Measurements from ENCODE around the gene FJX1. TPM values are rescaled to one million over a fixed set of nuclear protein-coding genes. Genes with fewer than 3 reads are reported as not detected.
A peak's percentile ranks its signal among the peaks of the same experiment; 100 is the strongest.

Gene FJX1
- polyA plus RNA-seq, 3 donors, result 0.05 TPM; not detected in 2

DNA sequence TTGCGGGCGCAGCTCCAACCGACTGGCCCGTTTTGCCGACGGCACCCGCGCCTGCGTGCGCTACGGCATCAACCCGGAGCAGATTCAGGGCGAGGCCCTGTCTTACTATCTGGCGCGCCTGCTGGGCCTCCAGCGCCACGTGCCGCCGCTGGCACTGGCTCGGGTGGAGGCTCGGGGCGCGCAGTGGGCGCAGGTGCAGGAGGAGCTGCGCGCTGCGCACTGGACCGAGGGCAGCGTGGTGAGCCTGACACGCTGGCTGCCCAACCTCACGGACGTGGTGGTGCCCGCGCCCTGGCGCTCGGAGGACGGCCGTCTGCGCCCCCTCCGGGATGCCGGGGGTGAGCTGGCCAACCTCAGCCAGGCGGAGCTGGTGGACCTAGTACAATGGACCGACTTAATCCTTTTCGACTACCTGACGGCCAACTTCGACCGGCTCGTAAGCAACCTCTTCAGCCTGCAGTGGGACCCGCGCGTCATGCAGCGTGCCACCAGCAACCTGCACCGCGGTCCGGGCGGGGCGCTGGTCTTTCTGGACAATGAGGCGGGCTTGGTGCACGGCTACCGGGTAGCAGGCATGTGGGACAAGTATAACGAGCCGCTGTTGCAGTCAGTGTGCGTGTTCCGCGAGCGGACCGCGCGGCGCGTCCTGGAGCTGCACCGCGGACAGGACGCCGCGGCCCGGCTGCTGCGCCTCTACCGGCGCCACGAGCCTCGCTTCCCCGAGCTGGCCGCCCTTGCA lies 1.0 kb downstream of the FJX1 start:
- no peaks in the 10 kb centered on the region for H3K79me2 ChIP-seq (ENCODE audit: insufficient read depth, low read length)
- WGBS (ENCODE audit: insufficient coverage), result under 1% methylated on average over 84 of the region's 84 CpGs
- H3K27me3 ChIP-seq (ENCODE audit: control insufficient read depth in 2 of 2, insufficient read depth in 2 of 2, low read length in 2 of 2), result peaks cover 73 to 76% of the 10 kb centered on the region in 2 donors
- peaks cover 0 to 12% (median 9%) of the 10 kb centered on the region in 7 donors for H3K9me3 Mint-ChIP-seq
- H3K27ac ChIP-seq (ENCODE audit: low read depth in 1 of 2, low read length in 2 of 2), result no peak overlapping the region
- no peaks in the 10 kb centered on the region for H3K36me3 ChIP-seq (replicated peaks in 1 of 2; ENCODE audit: control insufficient read depth in 1 of 2, insufficient read depth in 2 of 2, low read length in 2 of 2)
- peaks cover 62 to 75% (median 67%) of the 10 kb centered on the region in 3 donors for H3K27me3 Mint-ChIP-seq (ENCODE audit: low read depth in 3 of 3)
- H3K36me3 Mint-ChIP-seq, result peaks cover 0 to 8% of the 10 kb centered on the region in 2 donors
- H2AFZ ChIP-seq (ENCODE audit: insufficient read depth, low read depth, low read length, poor library complexity, severe bottlenecking), result peak overlapping the region; percentile 41
- TF ChIP-seq, protein P1, sequence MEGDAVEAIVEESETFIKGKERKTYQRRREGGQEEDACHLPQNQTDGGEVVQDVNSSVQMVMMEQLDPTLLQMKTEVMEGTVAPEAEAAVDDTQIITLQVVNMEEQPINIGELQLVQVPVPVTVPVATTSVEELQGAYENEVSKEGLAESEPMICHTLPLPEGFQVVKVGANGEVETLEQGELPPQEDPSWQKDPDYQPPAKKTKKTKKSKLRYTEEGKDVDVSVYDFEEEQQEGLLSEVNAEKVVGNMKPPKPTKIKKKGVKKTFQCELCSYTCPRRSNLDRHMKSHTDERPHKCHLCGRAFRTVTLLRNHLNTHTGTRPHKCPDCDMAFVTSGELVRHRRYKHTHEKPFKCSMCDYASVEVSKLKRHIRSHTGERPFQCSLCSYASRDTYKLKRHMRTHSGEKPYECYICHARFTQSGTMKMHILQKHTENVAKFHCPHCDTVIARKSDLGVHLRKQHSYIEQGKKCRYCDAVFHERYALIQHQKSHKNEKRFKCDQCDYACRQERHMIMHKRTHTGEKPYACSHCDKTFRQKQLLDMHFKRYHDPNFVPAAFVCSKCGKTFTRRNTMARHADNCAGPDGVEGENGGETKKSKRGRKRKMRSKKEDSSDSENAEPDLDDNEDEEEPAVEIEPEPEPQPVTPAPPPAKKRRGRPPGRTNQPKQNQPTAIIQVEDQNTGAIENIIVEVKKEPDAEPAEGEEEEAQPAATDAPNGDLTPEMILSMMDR (IDR thresholded peaks at IDR 0.05), result peak; percentile 2
- H3K4me2 ChIP-seq (replicated peaks; ENCODE audit: extremely low read depth, low read length, poor library complexity, severe bottlenecking), result peak overlapping the region; percentile 83
- H4K20me1 ChIP-seq (ENCODE audit: insufficient read depth, low read length), result no peaks in the 10 kb centered on the region
- H3K27ac Mint-ChIP-seq, result no peak overlapping the region
- no peak for DNase-seq
- peak overlapping the region in 1 of 3 experiments; percentile 73 for H3K4me3 ChIP-seq (replicated peaks in 1 of 3; ENCODE audit: low read depth in 2 of 3, low read length in 3 of 3)
- peaks cover 0 to 17% of the 10 kb centered on the region in 2 donors for H3K9me3 ChIP-seq (replicated peaks in 1 of 2; ENCODE audit: control insufficient read depth in 1 of 2, insufficient read depth in 1 of 2, low read length in 2 of 2)
- peaks cover 17% of the 10 kb centered on the region for H3K4me1 Mint-ChIP-seq
- H3K4me1 ChIP-seq (ENCODE audit: control insufficient read depth in 1 of 2, insufficient read depth in 2 of 2, low read length in 2 of 2), result peaks cover 17 to 26% of the 10 kb centered on the region in 2 donors
- peak overlapping the region; percentile 48 to 73 for H3K4me3 Mint-ChIP-seq
- intact Hi-C loops (cut with micrococcal nuclease), result loop anchor here (5.0 to 10.0 kb wide), 4 partner anchors 196 to 866 kb away; no protein-coding TSS in a partner anchor
- no peak overlapping the region for H3K9ac ChIP-seq (ENCODE audit: insufficient read depth, low read length, poor library complexity, severe bottlenecking)

DNA sequence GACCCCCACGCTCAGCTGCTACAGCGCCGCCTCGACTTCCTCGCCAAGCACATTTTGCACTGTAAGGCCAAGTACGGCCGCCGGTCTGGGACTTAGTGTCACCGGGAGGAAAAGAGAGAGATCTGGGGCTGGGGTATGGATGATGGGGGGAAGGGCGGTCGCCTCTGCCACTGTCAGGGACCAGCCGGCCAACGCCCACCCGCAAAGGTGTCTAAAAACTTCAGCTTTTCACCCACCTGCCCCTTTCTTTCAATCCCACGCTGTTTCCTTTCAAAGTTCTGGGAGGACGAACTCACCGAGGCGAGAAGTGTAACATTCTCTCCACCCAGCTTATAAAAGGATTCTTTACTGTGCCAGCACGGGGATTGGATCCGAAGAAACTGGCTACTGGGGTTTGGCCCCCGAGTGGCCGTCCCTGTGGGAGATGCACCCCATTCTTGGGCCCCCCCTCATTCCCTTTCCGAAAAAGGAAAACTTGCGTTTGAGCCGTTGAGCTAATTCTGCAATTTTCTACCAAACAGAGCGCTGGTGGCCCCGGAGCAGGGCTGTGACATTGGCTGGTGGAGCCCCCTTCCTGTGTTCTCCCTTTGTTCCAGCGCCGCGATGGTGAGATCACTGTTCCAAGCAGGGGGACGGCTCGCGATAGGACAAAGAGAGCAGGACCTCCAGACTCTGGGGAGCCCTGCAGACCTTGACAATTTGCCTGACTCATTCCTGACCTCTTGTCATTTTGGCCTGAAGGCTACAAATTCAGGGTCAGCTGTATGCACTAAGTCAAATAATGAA lies 1.8 kb downstream of the FJX1 start:
- H3K4me3 ChIP-seq (replicated peaks in 1 of 3; ENCODE audit: low read depth in 2 of 3, low read length in 3 of 3), result peak overlapping the region in 1 of 3 experiments; percentile 73
- H3K4me1 ChIP-seq (ENCODE audit: control insufficient read depth in 1 of 2, insufficient read depth in 2 of 2, low read length in 2 of 2), result peaks cover 17 to 26% of the 10 kb centered on the region in 2 donors
- peak overlapping the region; percentile 83 for H3K4me2 ChIP-seq (replicated peaks; ENCODE audit: extremely low read depth, low read length, poor library complexity, severe bottlenecking)
- Mint-ChIP-seq H3K27me3 (ENCODE audit: low read depth in 3 of 3) (peaks cover 60 to 77% (median 63%) of the 10 kb centered on the region in 3 donors), H3K27ac (no peak overlapping the region), H3K4me1 (peaks cover 17% of the 10 kb centered on the region), H3K9me3 (peaks cover 0 to 12% (median 9%) of the 10 kb centered on the region in 7 donors), H3K4me3 (peak overlapping the region; percentile 48 to 76), H3K36me3 (peaks cover 0 to 8% of the 10 kb centered on the region in 2 donors)
- no peak overlapping the region for H3K9ac ChIP-seq (ENCODE audit: insufficient read depth, low read length, poor library complexity, severe bottlenecking)
- peak overlapping the region; percentile 41 for H2AFZ ChIP-seq (ENCODE audit: insufficient read depth, low read depth, low read length, poor library complexity, severe bottlenecking)
- peaks cover 0 to 17% of the 10 kb centered on the region in 2 donors for H3K9me3 ChIP-seq (replicated peaks in 1 of 2; ENCODE audit: control insufficient read depth in 1 of 2, insufficient read depth in 1 of 2, low read length in 2 of 2)
- TF ChIP-seq, protein P1 (IDR thresholded peaks at IDR 0.05), result no peak
- WGBS (ENCODE audit: insufficient coverage), result 2% methylated on average over 17 of the region's 33 CpGs
- H3K27ac ChIP-seq (ENCODE audit: low read depth in 1 of 2, low read length in 2 of 2), result no peak overlapping the region
- intact Hi-C loops (cut with micrococcal nuclease), result loop anchor here (5.0 to 10.0 kb wide), 4 partner anchors 195 to 865 kb away; no protein-coding TSS in a partner anchor
- H3K36me3 ChIP-seq (replicated peaks in 1 of 2; ENCODE audit: control insufficient read depth in 1 of 2, insufficient read depth in 2 of 2, low read length in 2 of 2), result no peaks in the 10 kb centered on the region
- no peaks in the 10 kb centered on the region for H3K79me2 ChIP-seq (ENCODE audit: insufficient read depth, low read length)
- DNase-seq, result no peak
- H3K27me3 ChIP-seq (ENCODE audit: control insufficient read depth in 2 of 2, insufficient read depth in 2 of 2, low read length in 2 of 2), result peaks cover 75 to 80% of the 10 kb centered on the region in 2 donors
- H4K20me1 ChIP-seq (ENCODE audit: insufficient read depth, low read length), result no peaks in the 10 kb centered on the region

Data from CD14-positive monocyte (primary cell).